ENCODE results near the gene IFT81.
A peak's percentile ranks its signal among the peaks of the same experiment; 100 is the strongest.

Gene IFT81

DNA sequence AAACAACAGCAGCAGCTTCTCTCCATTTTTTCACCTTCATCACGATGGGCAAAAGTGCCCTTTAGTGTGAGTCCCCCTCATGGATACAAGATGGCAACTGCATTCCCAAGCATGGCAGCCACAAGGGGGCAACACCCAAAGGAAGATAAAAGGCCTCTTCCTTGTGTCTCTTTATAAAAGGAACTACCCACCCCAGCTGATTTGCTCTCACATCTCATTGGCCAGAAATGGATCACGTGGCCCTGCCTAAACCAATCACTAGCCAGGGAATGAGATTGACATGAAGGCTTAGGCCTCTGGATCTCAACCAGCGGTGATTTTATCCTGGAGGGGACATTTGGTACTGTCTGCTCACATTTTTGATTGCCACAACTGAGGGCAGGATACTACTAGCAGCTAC lies 21.9 kb upstream of the IFT81 start:
- no peaks in the 10 kb centered on the region for H3K27me3 Mint-ChIP-seq
- DNase-seq, result peak; percentile 51
- H3K9me3 Mint-ChIP-seq, result no peaks in the 10 kb centered on the region
- peaks cover 10% of the 10 kb centered on the region for H3K4me1 Mint-ChIP-seq (ENCODE audit: low read depth)
- H3K4me3 Mint-ChIP-seq, result no peak overlapping the region
- H3K27ac Mint-ChIP-seq, result no peak overlapping the region
- H3K36me3 Mint-ChIP-seq (ENCODE audit: low read depth), result no peaks in the 10 kb centered on the region

DNA sequence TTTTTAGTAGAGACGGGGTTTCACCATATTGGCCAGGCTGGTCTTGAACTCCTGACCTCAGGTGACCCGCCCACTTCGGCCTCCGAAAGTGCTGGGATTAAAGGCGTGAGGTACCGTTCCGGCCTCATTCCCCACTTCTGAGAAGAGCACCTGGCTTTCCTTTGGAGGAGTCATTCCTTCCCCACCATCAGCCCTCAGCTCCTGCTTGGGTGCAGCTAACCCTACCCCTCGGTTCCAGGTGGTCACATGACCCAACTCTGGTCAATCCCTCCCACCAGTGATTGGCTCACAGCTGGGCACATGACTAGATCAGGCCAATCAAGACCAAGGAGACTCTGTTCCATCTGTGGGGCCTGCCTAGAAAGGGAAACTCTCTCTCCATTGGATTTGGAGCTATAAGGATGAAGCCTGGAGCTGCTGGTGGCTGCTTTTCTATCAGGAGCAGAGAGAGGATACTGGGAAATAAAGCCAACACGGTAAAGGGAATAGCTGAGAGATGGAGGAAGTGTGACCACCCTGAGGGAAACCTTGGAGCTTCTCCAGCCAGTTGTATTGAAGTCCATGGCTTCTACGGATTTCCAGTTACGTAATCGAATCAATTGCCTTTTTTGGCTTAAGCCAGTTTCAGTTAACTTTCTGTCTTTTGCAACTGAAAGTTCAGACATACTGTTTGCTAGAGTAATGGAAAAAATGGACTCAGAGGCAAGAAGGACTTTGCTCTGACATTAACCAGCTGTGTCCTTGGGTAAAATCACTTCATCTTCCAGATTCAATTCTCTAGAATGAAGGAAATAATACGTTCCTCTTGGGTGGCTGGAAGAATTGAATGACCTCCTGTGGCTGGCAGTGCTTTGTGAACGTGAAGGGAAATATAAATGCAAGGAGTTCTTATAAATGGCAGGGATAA lies 19.7 kb upstream of the IFT81 start:
- Mint-ChIP-seq H3K9me3 (no peaks in the 10 kb centered on the region), H3K36me3 (ENCODE audit: low read depth) (no peaks in the 10 kb centered on the region), H3K27ac (no peak overlapping the region), H3K4me3 (no peak overlapping the region), H3K27me3 (peaks cover 6% of the 10 kb centered on the region), H3K4me1 (ENCODE audit: low read depth) (peaks cover 10% of the 10 kb centered on the region)
- DNase-seq, result no peak

DNA sequence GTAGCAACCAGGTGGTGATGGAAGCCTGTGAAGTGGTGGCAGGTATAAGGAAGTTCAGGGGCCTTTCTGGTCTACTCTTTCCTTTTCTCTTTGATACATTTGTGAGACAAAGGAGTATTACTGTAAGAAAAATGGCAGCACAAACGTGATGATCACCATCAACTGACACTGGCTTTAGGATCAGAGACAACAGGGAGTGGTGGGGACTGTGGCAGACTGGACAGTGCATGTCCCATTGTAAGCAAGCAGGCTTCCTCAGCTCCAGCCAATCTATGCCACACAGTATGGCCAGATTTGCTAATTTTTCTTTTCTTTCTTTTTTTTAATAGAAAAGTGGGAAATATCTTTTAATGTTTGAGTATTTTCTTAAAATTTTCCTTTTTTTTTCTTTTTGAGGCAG lies 19.0 kb upstream of the IFT81 start:
- Mint-ChIP-seq H3K36me3 (ENCODE audit: low read depth) (no peaks in the 10 kb centered on the region), H3K4me3 (no peak overlapping the region), H3K9me3 (no peaks in the 10 kb centered on the region), H3K27ac (no peak overlapping the region), H3K27me3 (peaks cover 6% of the 10 kb centered on the region), H3K4me1 (ENCODE audit: low read depth) (peaks cover 8% of the 10 kb centered on the region)
- DNase-seq, result no peak

DNA sequence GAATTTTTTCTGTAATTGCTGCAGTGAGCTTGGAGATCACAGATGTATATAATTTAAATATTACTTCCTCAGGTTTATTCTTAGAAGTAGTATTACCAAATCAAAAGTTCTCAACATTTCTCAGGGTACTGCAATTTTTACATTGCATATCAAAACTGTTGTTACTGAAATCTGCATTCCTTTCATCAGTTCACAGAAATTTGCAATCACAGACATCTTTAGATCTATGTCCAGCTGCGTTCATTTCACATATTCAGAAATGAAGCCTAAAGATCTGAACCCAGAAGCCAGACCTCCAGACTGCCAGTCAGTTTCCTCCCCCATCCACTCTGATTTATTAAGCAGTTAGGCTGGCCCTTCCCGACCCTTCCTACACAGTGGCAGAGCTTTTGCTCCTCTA lies 18.2 kb upstream of the IFT81 start:
- DNase-seq, result no peak
- Mint-ChIP-seq H3K9me3 (no peaks in the 10 kb centered on the region), H3K27ac (no peak overlapping the region), H3K36me3 (ENCODE audit: low read depth) (no peaks in the 10 kb centered on the region), H3K4me1 (ENCODE audit: low read depth) (peaks cover 3% of the 10 kb centered on the region), H3K4me3 (no peak overlapping the region), H3K27me3 (peaks cover 6% of the 10 kb centered on the region)

- no peak for DNase-seq
- Mint-ChIP-seq H3K4me1 (ENCODE audit: low read depth) (no peaks in the 10 kb centered on the region), H3K27me3 (peaks cover 6% of the 10 kb centered on the region), H3K9me3 (no peaks in the 10 kb centered on the region), H3K36me3 (ENCODE audit: low read depth) (no peaks in the 10 kb centered on the region), H3K27ac (no peak overlapping the region), H3K4me3 (no peak overlapping the region)
Measured at GRCh38 chr12:110107369-110108281, 16.5 kb upstream of the IFT81 start.

GRCh38 chr12:110108309-110109036 lies 15.7 kb upstream of the IFT81 start:
- Mint-ChIP-seq H3K4me3 (no peak overlapping the region), H3K36me3 (ENCODE audit: low read depth) (no peaks in the 10 kb centered on the region), H3K27me3 (peaks cover 6% of the 10 kb centered on the region), H3K27ac (no peak overlapping the region), H3K4me1 (ENCODE audit: low read depth) (no peaks in the 10 kb centered on the region), H3K9me3 (no peaks in the 10 kb centered on the region)
- no peak for DNase-seq

GRCh38 chr12:110109037-110109836 lies 14.9 kb upstream of the IFT81 start:
- no peak overlapping the region for H3K4me3 Mint-ChIP-seq
- no peaks in the 10 kb centered on the region for H3K9me3 Mint-ChIP-seq
- no peak for DNase-seq

DNA sequence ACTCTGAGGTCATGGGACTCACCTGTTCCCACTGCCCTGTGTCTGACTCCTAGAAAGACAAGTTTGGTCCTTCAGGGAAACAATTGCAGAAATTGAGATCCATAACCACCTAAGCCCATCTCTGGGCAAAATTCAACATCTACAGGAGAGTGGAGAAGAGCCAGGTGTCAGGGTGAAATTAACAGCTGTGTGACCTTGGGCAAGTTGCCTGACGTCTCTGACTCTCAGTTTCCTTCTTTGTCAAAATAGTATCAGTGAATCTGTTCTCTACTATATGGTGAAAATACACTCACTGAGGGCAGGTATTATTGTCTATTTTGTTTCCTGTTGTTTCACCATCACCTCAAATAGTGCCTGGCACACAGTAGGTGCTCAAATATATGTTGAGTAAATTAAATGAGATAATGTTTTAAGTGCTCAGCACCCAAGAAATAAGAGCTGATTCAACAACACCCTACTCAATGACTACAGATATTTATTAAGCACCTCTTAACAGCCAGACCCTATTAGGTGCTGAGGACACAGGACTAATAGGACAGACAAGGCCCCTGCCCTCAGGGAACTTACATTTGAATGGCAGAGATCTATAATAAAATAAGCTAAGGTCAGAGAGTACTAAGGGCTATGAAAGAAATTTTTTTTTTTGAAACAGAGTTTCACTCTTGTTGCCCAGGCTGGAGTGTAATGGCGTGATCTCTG lies 14.2 kb upstream of the IFT81 start:
- peaks cover 6% of the 10 kb centered on the region for H3K27me3 Mint-ChIP-seq
- H3K9me3 Mint-ChIP-seq, result no peaks in the 10 kb centered on the region
- no peaks in the 10 kb centered on the region for H3K36me3 Mint-ChIP-seq (ENCODE audit: low read depth)
- DNase-seq, result no peak
- no peak overlapping the region for H3K27ac Mint-ChIP-seq
- H3K4me1 Mint-ChIP-seq (ENCODE audit: low read depth), result no peaks in the 10 kb centered on the region
- H3K4me3 Mint-ChIP-seq, result no peak overlapping the region

More at GRCh38 chr12:110109037-110109836, 14.9 kb upstream of the IFT81 start:
- Mint-ChIP-seq H3K4me1 (ENCODE audit: low read depth) (no peaks in the 10 kb centered on the region), H3K27ac (no peak overlapping the region), H3K36me3 (ENCODE audit: low read depth) (no peaks in the 10 kb centered on the region), H3K27me3 (peaks cover 6% of the 10 kb centered on the region)

DNA sequence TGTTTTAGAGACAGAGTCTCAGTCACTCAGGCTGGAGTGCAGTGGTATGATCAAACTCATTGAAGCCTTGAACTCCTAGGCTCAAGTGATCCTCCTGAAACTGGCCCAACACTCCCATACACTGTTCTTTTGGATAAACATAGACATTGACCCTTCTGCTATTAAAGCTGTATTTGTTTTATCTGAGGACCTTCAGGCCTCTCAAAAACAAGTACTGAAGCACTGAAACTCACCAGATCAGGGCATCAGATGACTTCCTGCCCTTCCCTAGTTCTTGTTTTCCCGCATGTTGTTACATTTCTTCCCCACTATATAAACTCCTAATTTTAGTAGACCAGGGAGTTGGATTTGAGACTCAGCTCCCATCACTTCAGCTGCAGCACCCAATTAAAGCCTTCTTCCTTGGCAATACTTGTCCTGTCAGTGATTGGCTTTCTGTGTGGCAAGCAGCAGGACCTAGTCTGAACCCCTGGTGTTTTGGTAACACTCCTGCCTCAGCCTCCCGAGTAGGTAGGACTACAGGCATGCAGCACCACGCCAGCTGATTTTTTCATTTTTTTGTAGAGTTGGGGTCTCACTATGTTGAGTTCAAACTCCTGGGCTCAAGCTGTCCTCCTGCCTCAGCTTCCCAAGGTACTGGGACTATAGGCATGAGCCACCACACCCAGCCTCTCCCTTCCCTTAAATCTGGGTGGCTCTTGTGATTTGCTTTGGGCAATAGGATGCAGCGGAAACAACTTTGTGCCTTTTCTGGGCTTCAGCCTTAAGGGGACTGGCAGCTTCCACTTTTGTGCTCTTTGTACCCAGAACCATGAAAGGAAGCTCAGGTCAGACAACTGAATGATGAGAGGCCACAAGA lies 12.5 kb upstream of the IFT81 start:
- peaks cover 6% of the 10 kb centered on the region for H3K27me3 Mint-ChIP-seq
- H3K4me1 Mint-ChIP-seq (ENCODE audit: low read depth), result no peaks in the 10 kb centered on the region
- no peaks in the 10 kb centered on the region for H3K36me3 Mint-ChIP-seq (ENCODE audit: low read depth)
- DNase-seq, result no peak
- no peaks in the 10 kb centered on the region for H3K9me3 Mint-ChIP-seq
- no peak overlapping the region for H3K27ac Mint-ChIP-seq
- H3K4me3 Mint-ChIP-seq, result no peak overlapping the region

DNA sequence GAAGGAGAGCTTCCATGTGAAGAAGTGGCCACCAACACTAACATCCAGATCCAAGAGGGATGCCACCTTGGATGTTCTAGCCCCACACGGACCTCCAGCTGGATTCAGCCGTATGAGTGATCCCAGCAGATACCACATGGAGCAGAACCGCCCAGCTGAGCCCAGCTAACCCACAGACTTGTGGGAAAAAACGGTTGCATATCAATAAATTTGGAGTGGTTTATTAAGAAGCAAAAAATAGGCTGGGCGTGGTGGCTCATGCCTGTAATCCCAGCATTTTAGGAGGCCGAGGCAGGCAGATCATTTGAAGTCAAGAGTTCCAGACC lies 11.9 kb upstream of the IFT81 start:
- no peak overlapping the region for H3K27ac Mint-ChIP-seq
- no peaks in the 10 kb centered on the region for H3K36me3 Mint-ChIP-seq (ENCODE audit: low read depth)
- no peak overlapping the region for H3K4me3 Mint-ChIP-seq

DNA sequence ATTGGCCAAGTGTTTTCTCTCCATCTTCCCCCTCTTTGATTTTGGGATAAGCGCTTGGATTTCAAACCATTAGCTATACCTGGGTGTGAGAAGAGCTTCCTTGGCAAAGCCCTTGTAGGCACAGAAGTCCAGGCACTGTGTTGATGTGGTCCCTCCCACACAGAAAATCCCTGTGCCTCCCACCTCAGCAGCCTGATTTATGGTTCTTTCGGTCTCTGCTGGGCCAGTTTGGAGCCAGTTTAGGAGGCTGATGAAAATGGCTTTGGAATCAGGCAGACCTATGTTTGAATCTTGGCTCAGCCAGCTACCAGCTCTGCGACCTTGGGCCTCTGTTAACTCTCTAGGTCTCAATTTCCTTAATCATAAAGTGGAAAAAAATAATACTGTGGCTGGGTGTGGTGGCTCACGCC lies 9.6 kb upstream of the IFT81 start:
- Mint-ChIP-seq H3K4me1 (ENCODE audit: low read depth) (no peaks in the 10 kb centered on the region), H3K27me3 (no peaks in the 10 kb centered on the region), H3K4me3 (no peak overlapping the region), H3K36me3 (ENCODE audit: low read depth) (no peaks in the 10 kb centered on the region), H3K27ac (no peak overlapping the region), H3K9me3 (no peaks in the 10 kb centered on the region)
- no peak for DNase-seq

More for the DNA sequence above, 11.9 kb upstream of the IFT81 start:
- peaks cover 6% of the 10 kb centered on the region for H3K27me3 Mint-ChIP-seq
- no peak for DNase-seq
- H3K9me3 Mint-ChIP-seq, result no peaks in the 10 kb centered on the region
- H3K4me1 Mint-ChIP-seq (ENCODE audit: low read depth), result no peaks in the 10 kb centered on the region

- Mint-ChIP-seq H3K27me3 (peaks cover 2% of the 10 kb centered on the region), H3K9me3 (no peaks in the 10 kb centered on the region), H3K27ac (no peak overlapping the region), H3K4me1 (ENCODE audit: low read depth) (no peaks in the 10 kb centered on the region), H3K4me3 (no peak overlapping the region), H3K36me3 (ENCODE audit: low read depth) (no peaks in the 10 kb centered on the region)
- no peak for DNase-seq
Measured at GRCh38 chr12:110115675-110116074, 8.5 kb upstream of the IFT81 start.

DNA sequence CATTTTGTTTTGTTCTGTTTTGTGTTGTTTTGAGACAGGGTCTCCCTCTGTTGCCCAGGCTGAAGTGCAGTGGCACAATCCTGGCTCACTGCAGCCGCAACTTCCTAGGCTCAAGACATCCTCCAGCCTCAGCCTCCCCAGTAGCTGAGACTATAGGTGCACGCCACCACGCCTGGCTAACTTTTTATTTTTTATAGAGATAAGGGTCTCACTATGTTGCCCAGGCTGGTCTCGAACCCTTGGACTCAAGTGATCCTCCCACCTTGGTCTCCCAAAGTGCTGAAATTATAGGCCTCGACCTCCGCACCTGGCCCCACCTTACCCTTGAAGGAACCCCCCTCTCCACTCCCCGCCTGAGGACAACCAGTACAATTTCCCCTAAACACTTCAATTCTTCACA lies 7.5 kb upstream of the IFT81 start:
- no peak overlapping the region for H3K4me3 Mint-ChIP-seq
- no peak for DNase-seq
- H3K27me3 Mint-ChIP-seq, result peaks cover 4% of the 10 kb centered on the region
- H3K9me3 Mint-ChIP-seq, result no peaks in the 10 kb centered on the region
- H3K36me3 Mint-ChIP-seq (ENCODE audit: low read depth), result no peaks in the 10 kb centered on the region
- H3K27ac Mint-ChIP-seq, result no peak overlapping the region
- no peaks in the 10 kb centered on the region for H3K4me1 Mint-ChIP-seq (ENCODE audit: low read depth)
